NCI-H146 treated with DMSO at 0.1 percent for 48 hours (cell line): ENCODE data around the gene STX1A.
A peak's percentile ranks its signal among the peaks of the same experiment; 100 is the strongest.
"Not testable (repeated sequence)": the region's sequence is repeated elsewhere in the genome, so short reads cannot be mapped to it uniquely, and the experiment has no call there.

Experiments used
- DNase-seq: peaks from one replicate; lab custom pipeline; 2025; ENCODE audit not compliant: unreplicated experiment; lab: John Stamatoyannopoulos, UW

Gene STX1A

DNA sequence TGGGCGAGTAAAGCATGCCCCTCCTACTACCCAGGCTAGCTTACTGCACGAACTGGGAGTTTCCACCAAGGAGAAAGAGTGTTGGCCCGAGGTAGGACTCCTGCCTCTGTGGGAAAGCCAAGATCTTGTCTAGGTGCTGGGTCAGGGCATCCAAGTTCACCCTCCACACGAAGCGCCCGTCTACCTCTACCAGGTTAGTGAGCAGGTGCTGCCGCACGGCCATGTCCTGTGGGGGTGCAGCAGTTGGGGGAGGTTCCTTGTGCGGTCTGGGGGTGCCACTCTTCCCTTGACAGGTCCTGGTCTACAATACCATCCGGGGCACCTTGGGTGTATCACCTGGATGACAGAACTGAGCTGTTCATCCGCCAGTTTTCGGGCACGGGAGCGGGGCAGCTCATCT lies 17.4 kb upstream of the STX1A start:
- DNase-seq: no peak

DNA sequence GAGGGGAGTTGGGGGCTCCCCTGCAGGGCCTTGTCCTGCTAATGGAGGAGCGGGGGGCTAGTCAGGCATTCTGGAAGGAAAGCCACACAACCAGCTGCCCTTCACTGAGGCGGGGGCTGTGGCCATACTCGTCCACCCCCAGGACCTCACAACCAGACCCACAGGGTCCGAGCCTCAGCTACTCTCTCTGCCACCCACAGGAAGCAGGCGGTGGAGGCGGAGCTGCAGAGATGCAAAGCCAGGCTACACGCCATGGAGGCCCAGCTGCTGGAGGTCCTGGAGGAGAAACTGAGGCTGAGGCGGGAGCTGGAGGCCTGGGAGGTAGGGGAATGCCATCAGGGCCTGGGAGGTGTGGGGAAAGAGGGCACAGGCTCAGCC lies 16.0 kb upstream of the STX1A start:
- no peak for DNase-seq

DNA sequence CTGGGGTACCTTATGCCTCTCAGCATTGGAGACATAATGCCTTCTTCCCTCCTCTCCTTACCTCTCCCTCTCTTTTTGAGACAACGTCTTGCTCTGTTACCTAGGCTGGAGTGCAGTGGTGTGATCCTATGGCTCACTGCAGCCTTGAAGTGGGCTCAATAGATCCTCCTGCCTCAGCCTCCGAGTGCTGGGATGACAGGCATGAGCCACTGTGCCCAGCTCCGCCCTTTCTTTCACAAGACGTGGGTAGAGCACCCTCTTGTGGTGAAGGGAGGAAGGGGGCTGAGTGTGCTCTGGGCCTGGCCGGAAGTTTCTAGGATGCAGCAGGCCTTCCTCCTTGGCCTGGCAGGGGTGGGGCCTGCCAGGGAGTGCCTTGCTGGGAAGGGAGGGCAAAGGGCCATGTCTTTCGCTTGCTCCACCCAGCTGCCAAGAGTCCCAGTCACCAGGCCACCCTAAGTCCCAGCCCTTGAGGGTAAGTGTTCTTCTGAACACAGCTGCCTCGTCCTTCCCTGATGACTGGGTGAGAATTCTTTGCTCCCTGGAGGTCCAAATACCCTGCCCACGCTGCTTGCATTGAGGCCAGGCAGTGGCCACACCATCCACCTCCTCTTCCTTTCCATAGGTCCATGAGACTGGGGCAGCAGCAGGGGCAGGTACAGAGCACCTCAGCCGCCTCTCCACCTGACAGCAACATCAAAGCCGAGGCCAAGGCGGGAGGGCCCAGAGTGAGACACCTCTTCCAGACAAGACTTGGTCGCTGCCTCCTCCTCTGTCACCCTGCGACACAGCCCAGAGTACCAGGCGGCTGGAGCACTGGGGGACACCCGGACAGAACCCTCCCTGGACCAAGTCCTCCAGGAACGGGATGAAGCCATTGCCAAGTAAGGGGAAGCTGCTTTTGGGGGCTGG lies 15.4 kb upstream of the STX1A start:
- peak; percentile 56 for DNase-seq

DNA sequence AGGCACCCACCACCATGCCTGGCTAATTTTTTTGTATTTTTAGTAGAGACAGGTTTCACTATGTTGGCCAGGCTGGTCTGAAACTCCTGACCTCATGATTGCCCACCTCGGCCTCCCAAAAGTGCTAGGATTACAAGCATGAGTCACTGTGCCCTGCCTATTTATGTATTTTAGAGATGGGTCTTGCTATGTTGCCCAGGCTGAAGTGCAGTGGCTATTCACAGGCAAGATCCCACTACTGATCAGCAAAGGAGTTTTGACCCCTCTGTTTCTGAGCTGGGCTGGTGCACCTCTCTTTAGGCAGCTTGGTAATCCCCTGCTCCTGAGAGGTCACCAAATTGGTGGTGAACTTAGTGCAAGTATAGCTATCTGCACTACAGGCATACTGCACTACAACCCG lies 12.9 kb upstream of the STX1A start:
- no peak for DNase-seq

DNA sequence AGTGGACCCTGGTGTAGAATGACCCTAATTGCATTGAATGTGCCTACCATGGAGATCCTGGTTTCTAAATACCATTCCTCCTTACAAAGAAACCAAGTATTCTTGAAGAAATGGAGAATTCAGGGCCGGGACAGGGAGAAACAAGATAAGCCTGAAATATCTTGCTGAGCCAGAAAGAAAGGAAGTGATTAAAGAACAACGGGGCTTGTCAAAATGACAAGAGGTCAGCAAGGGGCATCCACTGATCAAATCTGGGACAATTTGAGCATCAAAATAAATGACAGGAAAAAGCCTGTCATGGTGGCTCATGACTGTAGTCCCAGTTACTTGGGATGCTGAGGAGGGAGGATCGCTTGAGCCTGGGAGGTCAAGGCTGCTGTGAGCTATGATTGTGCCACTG lies 11.0 kb upstream of the STX1A start:
- no peak for DNase-seq

DNA sequence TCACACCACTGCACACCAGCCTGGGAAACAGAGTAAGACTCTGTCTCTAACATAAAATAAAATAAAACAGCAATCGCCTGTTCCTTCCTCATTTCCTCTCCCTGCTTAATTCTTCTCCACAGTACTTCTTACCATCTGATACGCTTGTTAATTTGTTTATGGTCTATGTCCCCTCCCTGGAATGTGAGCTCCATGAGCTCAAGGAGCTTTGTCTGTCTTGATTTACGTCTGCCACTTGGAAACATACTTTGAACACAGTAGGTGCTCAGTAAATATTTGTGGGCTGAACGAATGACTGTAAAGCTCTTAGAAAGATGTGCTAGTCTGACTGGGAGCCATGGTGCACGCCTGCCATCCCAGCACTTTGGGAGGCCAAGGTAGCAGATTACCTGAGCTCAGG lies 9.1 kb upstream of the STX1A start:
- no peak for DNase-seq

DNA sequence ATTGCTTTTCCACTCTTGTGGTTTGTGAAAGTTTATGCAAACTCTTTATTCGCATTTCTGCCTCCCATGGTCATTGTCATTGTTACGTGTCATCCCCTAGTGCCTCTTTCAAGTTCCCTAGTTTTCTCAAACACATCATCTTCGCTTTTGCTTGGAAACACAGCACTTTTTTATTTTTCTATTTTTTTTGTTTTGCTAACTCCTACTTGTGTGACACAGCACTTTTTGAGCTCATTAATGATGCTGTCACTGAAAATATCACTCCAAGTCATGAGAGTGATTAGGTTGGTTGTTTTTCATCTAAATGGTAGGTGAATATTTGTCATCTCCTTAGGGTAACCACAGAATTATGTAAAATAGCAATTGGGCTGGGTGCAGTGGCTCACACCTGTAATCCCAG lies 8.5 kb upstream of the STX1A start:
- no peak for DNase-seq

DNA sequence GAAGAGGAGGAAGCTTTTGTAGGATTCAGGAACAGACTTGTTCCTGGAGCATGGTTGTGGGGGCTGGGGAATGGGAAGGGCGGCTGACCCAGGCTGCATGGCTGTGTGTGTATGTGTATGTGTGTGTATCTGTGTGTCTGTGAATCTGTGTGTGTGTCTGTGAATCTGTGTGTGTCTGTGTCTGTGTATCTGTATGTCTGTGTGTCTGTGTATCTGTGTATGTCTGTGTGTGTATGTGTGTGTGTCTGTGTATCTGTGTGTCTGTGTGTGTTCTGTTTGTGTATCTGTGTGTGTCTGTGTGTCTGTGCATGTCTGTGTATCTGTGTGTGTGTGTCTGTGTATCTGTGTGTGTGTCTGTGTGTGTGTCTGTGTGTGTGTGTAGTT lies 6.6 kb upstream of the STX1A start:
- no peak for DNase-seq

DNA sequence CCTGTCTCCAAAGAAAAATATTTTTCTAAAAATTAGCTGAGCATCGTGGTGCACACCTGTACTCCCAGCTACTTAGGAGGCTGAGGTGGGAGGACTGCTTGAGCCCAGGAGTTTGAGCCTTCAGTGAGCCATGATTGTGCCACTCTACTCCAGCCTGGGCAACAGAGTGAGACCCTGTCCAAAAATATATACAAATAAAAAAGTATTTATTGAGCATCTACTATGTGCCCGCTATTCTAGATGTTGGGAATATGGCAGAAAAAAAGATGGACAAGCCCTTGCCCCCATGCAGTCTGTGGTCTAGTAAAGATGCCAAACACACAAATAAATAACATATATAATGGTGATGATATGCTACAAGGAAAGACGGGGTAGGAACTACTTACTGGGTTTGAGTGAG lies 4.3 kb upstream of the STX1A start:
- DNase-seq: no peak

DNA sequence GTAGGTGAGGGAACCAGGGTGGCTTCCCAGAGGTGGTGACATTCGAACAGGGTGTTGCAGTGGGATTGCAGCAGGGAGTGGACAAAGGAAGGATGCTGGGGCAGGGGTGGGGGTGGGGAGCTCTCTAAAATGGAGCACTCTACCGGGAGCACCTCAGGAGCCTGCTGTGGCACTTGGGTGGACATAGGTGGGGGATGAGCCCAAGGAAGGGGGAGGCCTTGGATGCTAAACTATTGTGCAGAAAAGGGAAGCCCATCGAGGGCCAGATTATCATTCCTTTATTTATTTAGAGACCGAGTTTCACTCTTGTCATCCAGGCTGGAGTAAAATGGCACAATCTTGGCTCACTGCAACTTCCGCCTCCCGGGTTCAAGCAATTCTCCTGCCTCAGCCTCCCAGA lies 3.3 kb upstream of the STX1A start:
- DNase-seq: no peak

DNA sequence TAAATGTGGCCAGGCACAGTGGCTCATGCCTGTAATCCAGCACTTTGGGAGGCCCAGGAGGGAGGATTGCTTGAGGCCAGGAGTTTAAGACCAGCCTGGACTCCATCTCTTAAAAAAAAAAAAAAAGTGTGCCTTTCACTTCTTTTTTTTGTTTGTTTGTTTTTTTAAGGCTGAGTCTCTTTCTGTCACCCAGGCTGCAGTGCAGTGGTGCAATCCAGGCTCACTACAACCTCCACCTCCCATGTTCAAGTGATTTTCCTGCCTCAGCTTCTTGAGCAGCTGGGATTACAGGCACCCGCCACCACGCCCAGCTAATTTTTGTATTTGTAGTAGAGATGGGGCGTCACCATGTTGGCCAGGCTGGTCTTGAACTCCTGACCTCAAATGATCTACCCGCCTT lies 2.7 kb upstream of the STX1A start:
- DNase-seq: not testable (repeated sequence)

DNA sequence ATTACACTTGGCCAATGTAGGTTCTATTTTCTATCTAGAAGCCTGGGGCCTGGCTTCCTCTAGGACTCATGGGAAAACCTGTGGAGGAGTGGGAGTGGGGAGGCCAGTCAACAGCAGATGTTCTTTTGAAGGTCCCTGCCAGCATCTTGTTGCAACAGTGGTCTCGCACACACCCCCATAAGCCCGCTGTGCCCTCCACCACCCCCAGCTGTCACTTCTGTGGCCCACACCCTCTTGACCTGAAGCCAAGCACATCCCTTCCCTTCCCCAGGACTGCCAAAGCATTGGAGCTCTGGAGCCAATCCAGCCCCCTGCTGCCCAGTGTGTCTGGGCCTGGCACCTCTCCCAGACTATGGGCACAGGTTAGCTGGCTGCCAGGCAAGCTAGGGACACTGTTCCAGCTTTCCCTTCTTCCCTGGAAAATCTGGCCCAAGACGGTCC lies 1.9 kb upstream of the STX1A start:
- no peak for DNase-seq

DNA sequence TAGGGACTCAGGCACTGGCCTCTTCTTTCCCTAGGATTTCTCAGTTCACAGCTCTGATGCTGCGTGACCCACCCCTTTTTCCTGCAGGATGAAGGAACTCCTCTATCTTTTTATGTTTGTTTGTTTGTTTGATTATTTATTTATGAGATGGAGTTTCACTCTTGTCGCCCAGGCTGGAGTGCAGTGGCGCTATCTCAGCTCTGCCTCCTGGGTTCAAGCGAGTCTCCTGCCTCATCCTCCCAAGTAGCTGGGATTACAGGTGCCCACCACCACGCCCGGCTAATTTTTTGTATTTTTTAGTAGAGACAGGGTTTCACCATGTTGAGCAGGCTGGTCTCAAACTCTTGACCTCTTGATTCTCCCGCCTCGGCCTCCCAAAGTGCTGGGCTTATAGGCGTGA lies 974 bp upstream of the STX1A start:
- DNase-seq: not testable (repeated sequence)

DNA sequence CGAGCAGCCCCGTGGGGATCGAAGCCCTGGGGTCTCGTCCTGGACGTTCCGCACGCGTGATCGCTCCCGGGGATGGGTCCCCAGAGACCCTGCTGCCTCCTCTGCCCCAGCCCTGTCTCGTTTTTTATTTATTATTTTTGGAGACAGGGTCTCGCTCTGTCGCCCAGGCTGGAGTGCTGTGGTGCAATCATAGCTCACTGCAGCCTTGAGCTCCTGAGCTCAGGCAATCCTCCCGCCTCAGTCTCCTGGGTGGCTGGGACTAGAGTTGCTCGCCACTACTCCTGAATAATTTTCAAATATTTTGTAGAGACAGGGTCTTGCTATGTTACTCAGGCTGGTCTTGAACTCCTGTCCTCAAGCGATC lies 319 bp upstream of the STX1A start:
- DNase-seq: no peak

DNA sequence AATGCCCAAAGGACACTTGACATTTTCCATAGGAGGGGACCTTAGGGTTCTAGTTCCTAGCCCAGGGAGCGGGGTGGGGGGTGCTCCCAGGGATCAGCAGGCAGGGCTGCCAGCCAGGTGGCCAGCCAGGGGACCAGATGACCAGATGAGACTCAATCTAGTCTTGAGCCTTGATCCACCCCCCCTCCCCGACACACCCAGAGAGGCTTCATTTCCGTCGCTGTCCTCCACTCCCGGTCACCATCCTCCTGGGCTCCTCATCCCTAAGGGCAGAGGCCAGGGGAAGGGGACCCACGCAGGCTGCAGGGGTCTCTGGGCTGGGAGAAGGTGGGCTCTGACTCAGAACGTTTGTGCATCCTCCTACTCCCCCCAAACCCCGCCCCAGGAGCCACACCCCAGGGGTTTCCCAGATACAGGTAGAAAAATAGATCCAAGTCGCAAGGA lies 1.0 kb downstream of the STX1A start:
- no peak for DNase-seq

DNA sequence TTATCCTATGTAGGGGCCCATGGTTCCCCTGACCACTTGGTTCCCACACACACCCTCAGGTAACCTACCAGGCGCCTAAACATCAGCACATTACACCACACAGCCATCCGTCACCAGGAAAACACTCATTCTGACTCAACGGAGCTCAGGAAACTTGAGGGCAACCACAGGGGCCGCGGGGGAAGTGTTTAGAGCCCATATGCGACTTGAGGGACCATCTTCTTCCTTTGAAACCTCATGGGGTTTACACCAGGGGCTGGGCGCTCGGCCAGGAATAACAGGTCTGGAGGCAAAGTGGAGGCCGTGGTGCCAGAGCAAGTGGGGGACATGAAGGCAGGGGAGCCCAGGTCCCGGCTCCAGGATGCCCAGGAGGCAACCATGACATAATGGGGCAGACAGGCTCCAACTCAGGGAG lies 1.5 kb downstream of the STX1A start:
- no peak for DNase-seq

DNA sequence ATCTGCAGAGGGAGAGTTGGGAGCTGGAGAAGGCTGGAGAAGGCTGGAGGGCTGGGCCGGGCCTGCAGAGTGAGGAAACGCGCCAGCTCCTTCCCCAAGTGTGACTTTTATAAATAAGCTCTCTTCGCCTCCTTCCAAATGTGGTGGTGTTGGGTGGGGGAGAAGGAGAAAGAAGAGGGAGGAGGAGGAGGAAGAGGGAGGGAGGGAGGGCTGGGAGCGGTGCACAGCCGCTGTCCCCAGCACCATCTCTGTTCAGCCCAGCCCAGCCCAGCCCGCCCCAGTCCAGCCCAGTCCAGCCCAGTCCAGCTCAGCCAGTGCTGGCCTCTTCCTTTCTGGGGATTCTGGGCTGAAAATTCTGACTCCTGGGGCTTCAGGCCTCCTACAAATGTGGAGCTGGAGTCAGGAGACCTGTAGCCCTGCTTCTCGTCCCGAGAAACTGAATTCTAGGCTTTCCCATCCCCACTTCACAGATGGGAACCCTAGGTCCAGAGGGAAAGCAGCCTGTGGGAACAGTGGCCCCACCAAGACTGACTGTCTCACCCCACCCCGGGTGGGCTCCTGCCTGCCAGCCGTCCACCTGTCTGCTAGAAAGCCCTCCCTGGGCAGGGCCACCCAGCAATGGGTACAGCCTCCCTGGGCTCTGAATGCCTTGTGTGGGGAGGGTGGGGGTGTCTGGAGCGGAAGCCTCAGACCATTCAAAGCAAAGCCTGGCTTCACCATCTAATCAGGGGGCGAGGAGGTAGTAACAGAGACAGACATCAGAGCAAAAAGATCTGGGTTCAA lies 2.3 kb downstream of the STX1A start:
- no peak for DNase-seq

DNA sequence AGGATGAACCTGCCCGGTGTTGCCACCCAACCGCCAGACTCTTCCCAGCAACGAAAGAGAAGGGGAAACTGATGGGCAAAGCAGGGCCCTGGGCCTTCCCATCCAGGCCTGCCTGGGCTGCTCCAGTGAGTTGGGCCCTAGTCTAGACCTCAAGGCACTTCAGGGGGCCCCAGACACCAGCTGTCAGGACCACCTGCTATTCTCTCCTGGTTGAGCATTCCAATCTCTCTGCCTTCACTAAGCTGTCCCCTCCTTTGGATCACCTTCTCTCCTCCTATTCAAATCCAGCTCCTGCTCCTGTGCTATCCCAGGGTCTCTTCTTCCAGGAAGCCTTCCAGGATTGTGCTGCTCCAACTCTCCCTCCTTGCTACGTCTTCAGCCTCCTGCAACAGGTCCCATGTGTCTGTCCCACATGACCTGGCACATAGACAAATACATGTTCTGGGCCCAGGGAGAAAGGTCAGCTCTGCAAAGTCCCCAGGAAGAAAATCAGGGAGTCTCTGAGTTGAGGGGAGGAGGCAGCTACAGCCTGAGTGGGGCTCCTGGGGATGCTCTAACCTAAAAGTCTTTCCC lies 3.1 kb downstream of the STX1A start:
- no peak for DNase-seq

DNA sequence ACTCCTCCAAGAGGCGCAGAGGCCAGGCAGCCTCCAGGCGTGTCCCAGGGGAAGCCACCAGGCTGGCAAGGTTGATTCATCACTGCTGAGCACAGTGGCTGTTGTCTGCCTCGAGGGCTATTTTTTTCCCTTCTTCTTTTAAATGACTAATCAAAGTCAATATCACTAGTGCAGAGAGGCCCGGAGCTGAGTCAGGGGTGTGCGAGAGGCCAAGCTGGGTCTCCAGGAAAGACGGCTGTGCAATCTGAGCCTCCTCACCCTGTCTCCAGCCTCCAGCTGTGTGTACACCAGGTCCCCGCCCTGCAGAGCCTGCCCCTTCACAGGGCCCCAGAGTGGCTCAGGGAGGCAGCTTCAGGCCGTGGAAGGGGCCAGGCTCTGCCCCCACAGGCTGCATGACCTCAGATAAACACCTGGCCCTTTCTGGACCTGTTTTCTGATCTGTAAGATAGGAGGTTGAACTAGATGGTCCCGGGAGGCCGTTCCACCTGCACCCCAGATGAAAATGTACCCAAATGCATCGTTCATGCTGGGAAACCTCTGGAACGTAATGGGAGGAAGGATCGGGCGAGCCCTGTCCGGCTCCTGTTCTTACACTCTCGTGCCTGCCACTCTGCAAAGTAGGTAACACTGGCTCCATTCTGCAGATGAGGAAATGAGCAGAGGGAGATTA lies 3.7 kb downstream of the STX1A start:
- peak; percentile 93 for DNase-seq

DNA sequence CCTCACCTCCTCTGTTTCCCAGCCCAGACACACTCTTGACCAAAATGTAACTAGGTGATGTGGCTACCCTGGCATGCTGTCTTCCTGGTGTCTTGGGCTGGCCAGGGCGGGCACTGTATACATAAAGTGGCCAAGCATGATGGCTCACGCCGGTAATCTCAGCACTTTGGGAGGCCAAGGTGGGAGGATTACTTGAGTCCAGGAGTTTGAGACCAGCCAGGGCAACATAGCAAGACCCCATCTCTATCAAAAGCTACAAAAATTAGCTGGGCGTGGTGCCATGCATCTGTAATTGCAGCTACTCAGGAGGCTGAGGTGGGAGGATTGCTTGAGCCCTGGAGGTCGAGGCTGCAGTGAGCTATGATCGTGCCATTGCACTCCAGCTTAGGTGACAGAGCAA lies 6.2 kb downstream of the STX1A start:
- DNase-seq: not testable (repeated sequence)

DNA sequence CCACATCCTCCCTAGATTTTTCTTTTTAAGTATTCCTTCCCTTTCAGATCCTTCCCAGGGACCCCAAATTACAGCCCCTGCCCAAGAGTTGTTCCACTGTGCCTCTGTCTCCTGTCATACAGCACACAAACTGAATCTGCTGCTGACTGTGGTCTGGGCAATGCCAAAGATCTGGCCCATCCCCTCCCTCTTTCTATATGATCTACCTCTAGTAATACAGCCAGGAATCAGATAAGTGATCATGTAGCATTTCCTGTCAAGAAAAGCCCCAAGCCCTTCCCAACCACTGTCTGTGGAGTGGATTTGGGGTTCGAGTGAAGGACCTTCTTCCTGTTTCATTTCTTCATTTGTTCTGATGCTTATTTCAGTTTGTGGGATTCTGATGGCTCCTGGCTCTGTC lies 6.7 kb downstream of the STX1A start:
- DNase-seq: no peak
